Lower lobe of right lung (tissue), 2 donors: ENCODE data around the gene CHTOP. TPM values are rescaled to one million over a fixed set of nuclear protein-coding genes. Genes with fewer than 3 reads are reported as not detected.
A peak's percentile ranks its signal among the peaks of the same experiment; 100 is the strongest.
"Not testable (repeated sequence)": the region's sequence is repeated elsewhere in the genome, so short reads cannot be mapped to it uniquely, and the experiment has no call there.

Experiments used
- ATAC-seq, 2 donors: fragments of 200-7000 bp; cut with Tn5 transposase; one replicate each; pipeline ENCODE4 v1.9.1; 2020 to 2022; ENCODE audit warnings: mild to moderate bottlenecking in 2 of 2, moderate library complexity in 2 of 2
- DNase-seq: peaks from one replicate; pipeline ENCODE4 v3.0.0-alpha.2; 2020
- H3K27ac ChIP-seq: fragments of 200-600 bp; one replicate; pipeline ENCODE4 v1.8.0; 2022
- H3K27me3 ChIP-seq: fragments of 200-600 bp; one replicate; pipeline ENCODE4 v1.8.0; 2022; ENCODE audit warnings: low read depth
- H3K36me3 ChIP-seq: fragments of 200-600 bp; one replicate; pipeline ENCODE4 v1.8.0; 2022; ENCODE audit warnings: mild to moderate bottlenecking
- H3K4me1 ChIP-seq: fragments of 200-600 bp; one replicate; pipeline ENCODE4 v1.8.0; 2022
- H3K4me3 ChIP-seq: fragments of 200-600 bp; one replicate; pipeline ENCODE4 v1.8.0; 2022; ENCODE audit warnings: mild to moderate bottlenecking
- H3K9me3 ChIP-seq: fragments of 200-600 bp; one replicate; pipeline ENCODE4 v1.8.0; 2022
- CTCF ChIP-seq: fragments of 200-600 bp; IDR thresholded peaks from one replicate; pipeline ENCODE4 v1.8.0; 2022; ENCODE audit warnings: antibody characterized with exemption, mild to moderate bottlenecking
- intact Hi-C: fragments of 100-400 bp; cut with DNase I; formaldehyde crosslinking; loops from one replicate; pipeline ENCODE4 v1.11.0; 2022
- total RNA-seq: library from RNA; stranded (reverse); fragmentation: NEBNext Ultra II Directional; extraction: Animal tissue kit (Norgen Biotek cat#: 25700); gene quantifications from one replicate; pipeline ENCODE4 v1.2.1, GENCODE V29; 2021
- donor health status: DM: no; HTN: yes; CAD: no; lungs with severe emphysema.

Gene CHTOP
- total RNA-seq, 1 donor from 2014 or later = 72.2 TPM

- H3K27ac ChIP-seq = no peak overlapping the region
Measured at GRCh38 chr1:153661111-153661708, 27.3 kb downstream of the CHTOP start.

GRCh38 chr1:153662269-153662668 lies 28.4 kb downstream of the CHTOP start:
- intact Hi-C loops = no loop called here
- H3K27ac ChIP-seq = no peak overlapping the region

More at GRCh38 chr1:153661111-153661708, 27.3 kb downstream of the CHTOP start:
- DNase-seq (no peak), ATAC-seq (no peak)
- Histone ChIP-seq H3K9me3 (no peaks in the 10 kb centered on the region), H3K4me3 (no peak overlapping the region), H3K4me1 (peaks cover 14% of the 10 kb centered on the region), H3K27me3 (no peaks in the 10 kb centered on the region), H3K36me3 (peaks cover 56% of the 10 kb centered on the region)
- no peak for TF ChIP-seq CTCF
- intact Hi-C loops = no loop called here

GRCh38 chr1:153663211-153663610 lies 29.3 kb downstream of the CHTOP start:
- DNase-seq (no peak), ATAC-seq (no peak)
- Histone ChIP-seq H3K27ac (no peak overlapping the region), H3K9me3 (no peaks in the 10 kb centered on the region), H3K4me1 (peaks cover 13% of the 10 kb centered on the region), H3K27me3 (no peaks in the 10 kb centered on the region), H3K36me3 (peaks cover 76% of the 10 kb centered on the region), H3K4me3 (no peak overlapping the region)
- TF ChIP-seq CTCF = no peak
- intact Hi-C loops = no loop called here

More at GRCh38 chr1:153662269-153662668, 28.4 kb downstream of the CHTOP start:
- no peaks in the 10 kb centered on the region for H3K9me3 ChIP-seq
- no peak for DNase-seq
- H3K36me3 ChIP-seq = peaks cover 66% of the 10 kb centered on the region
- no peak for ATAC-seq
- H3K4me3 ChIP-seq = no peak overlapping the region
- peaks cover 14% of the 10 kb centered on the region for H3K4me1 ChIP-seq
- no peak for TF ChIP-seq CTCF
- H3K27me3 ChIP-seq = no peaks in the 10 kb centered on the region

- Histone ChIP-seq H3K4me1 (peaks cover 30% of the 10 kb centered on the region), H3K27me3 (no peaks in the 10 kb centered on the region), H3K36me3 (peaks cover 74% of the 10 kb centered on the region), H3K9me3 (no peaks in the 10 kb centered on the region), H3K27ac (no peak overlapping the region), H3K4me3 (no peak overlapping the region)
- intact Hi-C loops = no loop called here
- ATAC-seq = no peak
- no peak for TF ChIP-seq CTCF
- DNase-seq = no peak
Measured at GRCh38 chr1:153667439-153667838, 33.6 kb downstream of the CHTOP start.

- intact Hi-C loops, H3K27ac ChIP-seq, ATAC-seq, H3K4me3 ChIP-seq, H3K27me3 ChIP-seq, H3K9me3 ChIP-seq: not testable (repeated sequence)
- H3K4me1 ChIP-seq = peaks cover 31% of the 10 kb centered on the region
- peak; percentile 37 for DNase-seq
- peaks cover 62% of the 10 kb centered on the region for H3K36me3 ChIP-seq
Measured at GRCh38 chr1:153668672-153669071, 34.8 kb downstream of the CHTOP start.

- no peak for ATAC-seq
- Histone ChIP-seq H3K4me3 (peak overlapping the region; percentile 93), H3K4me1 (peaks cover 31% of the 10 kb centered on the region), H3K36me3 (peaks cover 53% of the 10 kb centered on the region), H3K27me3 (no peaks in the 10 kb centered on the region), H3K9me3 (no peaks in the 10 kb centered on the region), H3K27ac (peak overlapping the region; percentile 88)
- intact Hi-C loops = no loop called here
- peak; percentile 6 for DNase-seq
- TF ChIP-seq CTCF = no peak
Measured at GRCh38 chr1:153669606-153670005, 35.7 kb downstream of the CHTOP start.
